Activated CD4-positive, alpha-beta T cell treated with anti-CD3 and anti-CD28 coated beads for 1 hour (primary cell): ENCODE data around the gene MKKS.
"Not testable (repeated sequence)": the region's sequence is repeated elsewhere in the genome, so short reads cannot be mapped to it uniquely, and the experiment has no call there.

Source experiments
- DNase-seq: peaks from one replicate; pipeline ENCODE4 v3.0.0-alpha.2; 2020

The MKKS gene

DNA sequence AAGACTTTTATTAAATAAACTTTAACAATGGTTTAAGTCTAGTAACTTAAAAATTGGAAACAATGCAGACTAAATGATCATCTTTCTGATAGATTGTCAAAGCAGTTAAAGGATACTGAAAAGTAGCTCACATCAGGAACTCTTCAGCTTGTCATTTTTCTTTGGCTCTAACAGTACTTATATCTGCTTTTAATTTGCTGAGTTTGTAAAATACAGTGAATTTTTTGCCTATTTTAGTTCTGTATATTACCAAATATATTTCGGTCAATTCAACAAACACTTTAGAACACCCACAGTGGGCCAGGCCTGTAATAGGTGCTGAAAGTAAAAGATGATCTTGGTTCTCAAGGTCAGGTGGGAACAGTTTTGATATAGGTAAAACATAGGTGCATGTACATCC is 22.3 kb downstream of the MKKS start:
- no peak for DNase-seq

DNA sequence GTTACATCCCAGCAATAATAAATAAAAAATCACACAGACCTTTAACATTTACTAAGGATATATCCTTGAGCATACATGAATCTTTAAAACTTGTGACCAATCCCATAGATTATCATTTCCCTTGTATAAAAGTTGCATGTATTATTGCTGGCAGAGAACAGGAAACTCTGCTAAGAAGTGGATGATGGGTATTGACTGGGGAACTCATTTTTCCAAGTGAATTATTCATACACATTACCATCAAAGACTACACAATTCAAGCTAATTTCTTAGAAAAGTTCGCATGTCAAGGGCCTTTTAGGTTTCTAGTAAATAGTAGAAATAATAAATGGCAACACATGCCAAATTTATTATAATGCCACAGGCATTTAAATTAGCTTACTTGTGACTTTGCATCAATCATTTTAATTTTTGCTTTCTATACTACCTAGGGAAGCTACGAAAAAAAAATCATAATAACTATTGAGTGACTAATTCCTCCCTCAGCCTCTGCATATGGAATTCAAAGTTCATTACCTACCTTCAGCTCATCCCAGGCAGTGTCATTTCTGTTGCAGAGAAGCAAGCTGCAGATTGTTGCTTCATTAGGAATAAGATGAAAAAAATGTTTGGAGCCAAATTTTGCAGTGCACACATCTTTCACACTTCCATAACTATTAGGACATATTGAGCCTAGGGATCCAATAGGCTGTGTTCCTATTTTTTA is 25.8 kb downstream of the MKKS start:
- DNase-seq, result no peak

DNA sequence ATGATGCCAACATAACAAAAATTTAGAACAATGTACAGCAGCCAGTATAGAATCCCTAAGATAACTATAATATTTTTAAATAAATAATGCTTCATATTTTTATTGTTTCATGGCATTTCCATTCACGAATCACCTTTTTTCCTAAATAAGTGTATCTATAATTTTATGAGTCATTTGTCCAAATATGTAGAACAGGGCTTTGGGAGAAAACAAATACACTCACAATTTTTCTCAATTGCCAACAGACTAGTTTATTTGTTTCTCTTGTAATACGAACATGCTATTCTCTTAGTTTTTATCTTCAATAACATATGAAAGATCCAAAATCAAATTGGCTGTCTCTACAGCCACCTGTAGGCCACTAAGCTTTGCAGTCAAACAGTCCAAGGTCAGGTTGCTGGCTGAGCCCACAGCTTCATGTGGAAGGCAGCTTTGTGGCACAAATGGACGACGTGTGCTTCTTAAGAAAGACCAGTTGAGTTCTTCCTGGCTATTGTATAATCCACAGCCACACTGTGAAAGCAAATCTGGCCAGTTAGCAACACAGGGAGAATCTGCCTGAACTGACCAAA is 29.0 kb downstream of the MKKS start:
- no peak for DNase-seq

DNA sequence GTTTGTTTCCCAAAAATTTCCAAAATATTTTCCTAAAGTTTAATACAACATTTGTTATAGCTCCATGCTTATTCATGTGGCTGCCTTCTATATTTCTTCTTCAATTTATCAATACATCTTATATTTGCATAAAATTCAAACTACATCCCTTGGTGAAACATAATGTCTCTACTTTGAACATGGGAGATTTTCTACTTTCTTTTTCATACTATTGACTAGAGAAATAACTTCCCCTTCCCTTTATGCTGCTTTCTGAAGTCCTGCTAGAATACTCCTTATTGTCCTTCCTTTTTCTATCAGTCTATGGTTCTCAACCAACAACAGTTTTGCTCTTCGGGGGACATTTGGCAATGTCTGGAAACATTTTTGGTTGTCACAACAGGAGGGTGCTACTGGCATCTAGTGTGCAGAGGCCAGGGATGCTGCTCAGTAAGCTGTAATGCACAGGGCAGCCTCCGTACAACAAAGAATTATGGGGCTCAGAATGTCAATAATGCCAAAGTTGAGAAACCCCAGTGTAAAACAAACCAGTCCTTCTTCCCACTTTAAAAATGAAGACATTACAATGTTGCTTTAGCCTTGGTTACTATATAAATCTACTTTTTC is 29.9 kb downstream of the MKKS start:
- DNase-seq, result no peak

DNA sequence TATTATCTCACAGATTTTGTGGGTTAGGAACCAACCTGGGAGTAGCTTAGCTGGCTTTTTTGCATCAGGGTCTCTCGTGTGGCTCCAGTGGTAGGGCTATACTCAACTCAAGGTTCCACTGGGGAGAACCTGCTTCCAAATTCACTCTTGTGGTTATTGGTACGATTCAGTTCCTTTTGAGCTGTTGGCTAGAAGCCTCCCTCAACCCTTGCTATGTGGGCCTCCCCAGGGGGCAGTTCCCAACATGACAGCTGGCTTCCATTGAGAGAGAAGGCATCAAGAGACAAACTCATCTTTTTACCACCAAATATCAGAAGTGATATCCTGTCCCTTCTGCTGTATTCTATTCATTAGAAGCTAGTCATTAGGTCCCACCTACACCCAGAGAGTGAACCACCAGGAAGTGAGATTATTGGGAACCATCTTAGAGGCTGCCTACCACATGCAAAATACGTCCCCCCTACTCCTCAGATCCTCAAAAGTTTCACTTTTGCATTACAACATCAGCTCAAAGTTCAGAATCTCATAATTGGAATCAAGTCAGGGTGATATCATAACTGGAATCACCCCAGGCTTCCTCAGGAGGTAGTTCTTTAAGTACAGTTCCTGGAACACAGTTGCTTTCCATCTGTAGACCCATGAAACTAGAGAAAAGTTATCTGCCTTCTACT is 30.9 kb downstream of the MKKS start:
- DNase-seq, result no peak

DNA sequence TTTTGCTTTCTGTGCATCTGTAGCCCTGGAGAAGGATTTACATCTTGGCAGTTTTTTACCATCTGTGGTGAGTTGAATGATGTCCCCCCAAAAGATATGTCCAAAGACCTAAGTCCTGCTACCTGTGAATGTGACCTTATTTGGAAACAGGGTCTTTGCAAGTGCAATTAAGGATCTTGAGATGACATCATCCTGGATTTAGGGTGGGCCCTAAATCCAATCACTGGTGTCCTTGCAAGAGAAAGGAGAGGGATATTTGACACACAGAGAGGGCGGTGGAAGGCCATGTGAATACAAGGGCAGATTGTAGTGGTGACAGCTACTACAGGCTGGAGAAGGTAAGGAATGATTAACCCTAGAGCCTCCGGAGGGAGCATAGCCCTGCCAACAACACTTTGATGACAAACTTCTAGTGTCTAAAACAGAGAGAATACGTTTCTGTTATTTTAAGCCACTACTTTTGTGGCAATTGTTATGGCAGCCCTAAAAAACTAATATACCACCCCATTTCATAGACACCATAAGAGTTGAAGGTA is 35.1 kb downstream of the MKKS start:
- DNase-seq, result no peak

DNA sequence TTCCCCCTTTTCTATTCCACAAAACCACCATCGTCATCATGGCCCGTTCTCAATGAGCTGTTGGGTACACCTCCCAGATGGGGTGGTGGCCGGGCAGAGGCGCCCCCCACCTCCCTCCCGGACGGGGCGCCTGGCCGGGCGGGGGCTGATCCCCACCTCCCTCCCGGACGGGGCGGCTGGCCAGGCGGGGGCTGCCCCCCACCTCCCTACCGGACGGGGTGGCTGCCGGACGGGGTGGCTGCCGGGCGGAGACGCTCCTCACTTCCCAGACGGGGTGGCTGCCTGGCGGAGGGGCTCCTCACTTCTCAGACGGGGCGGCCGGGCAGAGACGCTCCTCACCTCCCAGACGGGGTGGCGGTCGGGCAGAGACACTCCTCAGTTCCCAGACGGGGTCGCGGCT is 39.3 kb downstream of the MKKS start:
- DNase-seq, result not testable (repeated sequence)

DNA sequence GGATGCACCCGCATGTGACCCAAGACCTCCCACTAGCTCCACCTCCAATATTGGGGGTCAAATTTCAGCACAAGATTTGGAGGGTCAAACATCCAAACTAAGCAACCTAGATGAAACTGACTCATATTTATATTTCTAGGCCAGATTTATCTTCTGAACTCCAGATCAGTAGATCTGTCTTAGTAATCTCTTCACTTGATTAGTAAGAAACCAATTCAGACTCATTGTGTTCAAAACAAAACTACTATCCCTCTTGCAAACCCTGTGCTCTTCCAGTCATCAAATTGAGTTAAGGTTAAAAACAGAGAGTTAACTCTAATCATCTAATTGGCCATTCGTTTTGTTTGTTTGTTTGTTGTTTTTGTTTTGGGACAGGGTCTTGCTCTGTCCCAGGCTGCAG is 43.3 kb downstream of the MKKS start:
- no peak for DNase-seq

DNA sequence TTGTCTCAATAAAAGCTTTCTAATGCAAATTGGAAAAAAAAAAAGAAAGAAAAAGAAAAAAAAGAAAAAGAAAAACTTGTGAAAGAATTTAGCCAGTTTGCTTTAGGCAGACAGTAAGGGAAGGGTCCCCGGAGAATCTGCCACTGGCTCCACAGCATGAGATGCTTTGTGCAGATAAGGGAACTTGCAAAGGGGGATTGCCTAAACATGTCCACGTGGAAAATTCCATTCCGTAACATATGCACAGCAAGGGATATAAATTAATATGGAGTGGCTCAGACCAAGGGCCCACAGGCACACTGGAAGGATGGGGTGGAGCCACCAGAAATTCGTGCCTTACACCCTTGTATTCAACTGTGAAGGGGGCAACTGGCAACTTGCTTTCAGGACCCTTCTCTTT is 45.4 kb downstream of the MKKS start:
- no peak for DNase-seq

DNA sequence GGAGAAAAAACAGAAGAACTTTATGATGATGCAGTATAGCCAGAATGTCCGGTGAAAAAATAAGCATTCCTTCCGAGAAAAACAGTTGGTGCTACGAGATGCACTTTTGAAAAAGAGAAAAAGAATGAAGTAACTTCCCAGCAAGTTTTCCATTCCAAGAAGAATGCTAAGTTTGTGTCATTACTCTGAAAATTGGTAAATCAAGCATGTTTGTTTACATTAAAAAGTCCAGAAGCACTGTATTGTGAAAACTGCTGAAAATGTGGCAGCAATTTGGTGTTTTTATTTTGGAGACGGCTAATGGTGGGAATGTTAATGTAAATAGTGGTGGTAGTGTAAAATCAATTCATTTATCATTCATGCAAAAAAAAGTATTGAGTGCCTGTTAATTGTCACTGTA is 46.3 kb downstream of the MKKS start:
- DNase-seq, result no peak

DNA sequence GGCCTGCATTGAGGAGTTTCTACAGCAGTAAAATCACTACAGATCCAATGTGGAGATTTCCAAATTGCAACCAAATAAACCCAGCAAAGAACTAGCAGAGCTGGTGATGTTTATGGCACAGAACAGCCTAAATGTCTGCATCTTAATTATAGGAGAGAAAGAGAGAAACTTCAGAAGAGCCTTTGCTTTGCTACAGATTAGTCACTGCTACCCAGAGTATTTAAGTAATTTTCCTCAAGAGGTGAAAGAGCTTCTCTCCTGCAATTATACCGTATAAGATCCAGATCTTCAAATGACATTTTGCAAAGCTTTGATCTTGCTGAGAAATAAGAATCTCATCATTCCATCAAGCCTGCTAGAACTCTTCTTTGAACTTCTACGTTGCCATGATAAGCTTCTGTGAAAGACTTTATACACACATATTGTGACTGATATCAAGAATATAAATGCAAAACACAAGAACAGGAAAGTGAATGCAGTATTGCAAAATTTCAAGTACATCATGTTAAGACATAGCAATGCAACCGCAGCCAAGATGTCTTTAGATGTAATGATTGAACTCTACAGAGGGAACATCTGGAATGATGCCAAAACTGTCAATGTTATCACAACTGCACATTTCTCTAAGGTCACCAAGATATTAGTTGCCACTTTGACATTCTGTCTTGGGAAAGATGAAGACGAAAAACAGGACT is 48.0 kb downstream of the MKKS start:
- no peak for DNase-seq

DNA sequence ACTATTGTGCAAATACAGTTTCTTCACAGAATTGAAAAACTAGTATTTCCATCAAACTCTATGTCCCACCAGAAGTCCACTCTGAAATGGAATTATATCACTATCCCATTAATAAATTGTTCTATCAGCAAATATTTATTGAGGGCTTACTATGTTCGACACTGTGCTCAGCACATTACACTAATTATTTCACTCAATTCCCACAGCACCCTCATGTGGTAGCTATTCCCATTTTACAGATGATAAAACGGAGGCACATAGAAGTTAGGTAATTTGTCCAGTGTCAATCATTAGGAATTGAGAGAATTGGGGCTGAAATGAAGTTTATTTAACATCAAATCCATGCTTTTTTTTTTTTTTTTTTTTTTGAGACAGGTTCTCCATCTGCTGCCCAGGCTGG is 52.5 kb downstream of the MKKS start:
- no peak for DNase-seq

DNA sequence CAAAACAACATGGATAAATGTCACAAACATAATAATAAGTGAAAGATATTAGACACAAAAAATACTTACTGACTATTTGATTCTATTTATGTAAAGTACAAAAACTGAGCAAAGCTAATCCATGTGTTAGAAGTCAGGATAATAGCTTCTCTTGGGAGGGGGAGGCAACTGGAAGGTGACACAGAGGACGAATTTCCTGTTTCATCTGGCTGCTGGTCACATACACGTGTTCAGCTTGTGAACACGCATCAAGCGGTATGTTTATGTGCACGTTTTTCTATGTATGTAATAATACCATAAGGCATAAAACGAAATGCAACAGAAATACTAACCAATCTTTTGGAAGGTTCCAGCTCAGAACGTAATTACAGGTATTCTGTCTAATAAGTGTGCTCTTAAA is 54.3 kb downstream of the MKKS start:
- DNase-seq, result no peak

DNA sequence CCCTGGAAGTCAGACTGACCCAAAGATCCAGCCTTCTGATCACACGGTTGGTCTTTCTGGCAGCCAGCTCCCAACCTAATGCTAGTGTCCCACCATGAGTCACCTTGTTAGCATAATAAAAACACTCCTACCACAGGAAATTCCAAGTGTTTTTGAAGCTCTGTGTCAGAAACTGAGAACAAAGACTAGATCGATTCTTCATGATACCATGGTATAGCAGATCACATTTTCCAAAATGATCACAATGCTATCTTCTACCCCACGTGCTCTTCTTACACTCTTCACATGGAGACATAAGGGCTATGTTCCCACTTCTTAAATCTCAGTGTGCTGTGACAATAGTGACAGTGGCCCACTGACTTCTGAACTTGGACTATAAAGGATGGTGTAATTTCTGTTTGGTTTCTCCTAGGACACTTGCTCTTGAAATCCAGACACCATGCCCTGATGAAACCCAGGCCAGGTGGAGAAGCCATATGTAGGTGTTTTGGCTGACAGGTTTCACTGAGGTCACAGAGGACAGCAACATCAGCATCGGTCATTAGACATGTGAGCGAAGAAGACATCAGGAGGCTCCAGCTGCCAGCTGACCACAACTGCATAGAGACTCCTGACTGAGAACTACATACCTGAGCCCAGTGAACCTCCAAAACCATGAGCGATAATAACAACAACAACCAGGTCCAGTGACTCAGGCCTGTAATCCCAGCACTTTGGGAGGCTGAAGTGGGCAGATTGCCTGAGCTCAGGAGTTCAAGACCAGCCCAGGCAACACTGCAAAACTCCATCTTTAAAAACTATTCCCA is 57.5 kb downstream of the MKKS start:
- DNase-seq, result no peak

DNA sequence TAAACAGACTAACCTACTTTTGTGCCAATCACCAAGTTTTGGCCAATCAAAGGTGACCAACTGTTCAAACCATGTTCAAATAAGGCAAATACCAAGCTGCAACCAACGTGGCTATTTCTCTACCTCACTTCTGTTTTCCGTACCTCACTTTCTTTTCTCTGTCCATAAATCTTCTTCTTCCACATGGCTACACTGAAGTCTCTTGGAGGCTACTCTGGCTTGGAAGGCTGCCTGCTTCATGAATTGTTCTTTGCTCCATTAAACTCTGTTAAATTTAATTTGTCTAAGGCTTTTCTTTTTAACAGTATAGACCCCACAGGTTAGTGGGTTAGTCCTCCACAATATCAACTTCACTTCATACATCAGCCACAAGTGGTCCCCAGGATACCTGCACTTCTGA is 58.8 kb downstream of the MKKS start:
- no peak for DNase-seq

DNA sequence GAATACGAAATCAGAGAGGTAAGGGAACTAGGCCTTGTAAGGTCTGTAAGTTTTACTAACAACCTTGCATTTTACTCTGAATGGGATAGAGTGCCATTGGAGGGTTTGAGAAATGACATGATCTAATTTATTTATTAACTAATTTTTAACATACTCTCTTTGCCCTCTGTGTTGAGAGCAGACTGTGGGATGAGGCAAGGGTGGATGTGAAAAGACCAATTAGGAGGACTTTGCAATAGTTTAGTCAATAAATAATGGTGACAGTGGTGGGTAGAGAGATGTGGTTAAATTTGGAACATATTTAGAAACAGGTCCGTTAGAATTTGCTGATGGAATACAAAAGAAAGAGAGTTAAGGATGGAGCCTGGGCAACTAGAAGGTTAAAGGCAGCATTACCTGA is 60.0 kb downstream of the MKKS start:
- DNase-seq, result no peak

DNA sequence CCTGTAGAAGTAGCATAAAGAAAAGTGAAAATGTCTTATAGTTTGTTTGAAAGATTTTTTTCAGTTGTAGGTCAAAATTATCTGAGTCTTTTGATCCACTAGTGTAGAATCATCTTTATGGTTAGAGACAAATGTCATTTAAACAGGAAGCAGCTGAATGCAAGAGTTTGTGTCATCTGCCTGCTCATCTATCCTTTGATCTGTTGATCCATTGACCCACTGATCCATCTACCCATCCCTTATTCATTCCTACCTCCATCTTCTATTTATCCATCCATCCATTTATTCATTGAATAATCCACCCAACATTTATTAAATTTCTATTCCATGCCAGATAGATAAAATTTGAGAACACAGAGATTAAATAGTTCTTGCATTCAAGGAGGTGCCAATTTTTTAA is 62.6 kb downstream of the MKKS start:
- DNase-seq, result no peak

DNA sequence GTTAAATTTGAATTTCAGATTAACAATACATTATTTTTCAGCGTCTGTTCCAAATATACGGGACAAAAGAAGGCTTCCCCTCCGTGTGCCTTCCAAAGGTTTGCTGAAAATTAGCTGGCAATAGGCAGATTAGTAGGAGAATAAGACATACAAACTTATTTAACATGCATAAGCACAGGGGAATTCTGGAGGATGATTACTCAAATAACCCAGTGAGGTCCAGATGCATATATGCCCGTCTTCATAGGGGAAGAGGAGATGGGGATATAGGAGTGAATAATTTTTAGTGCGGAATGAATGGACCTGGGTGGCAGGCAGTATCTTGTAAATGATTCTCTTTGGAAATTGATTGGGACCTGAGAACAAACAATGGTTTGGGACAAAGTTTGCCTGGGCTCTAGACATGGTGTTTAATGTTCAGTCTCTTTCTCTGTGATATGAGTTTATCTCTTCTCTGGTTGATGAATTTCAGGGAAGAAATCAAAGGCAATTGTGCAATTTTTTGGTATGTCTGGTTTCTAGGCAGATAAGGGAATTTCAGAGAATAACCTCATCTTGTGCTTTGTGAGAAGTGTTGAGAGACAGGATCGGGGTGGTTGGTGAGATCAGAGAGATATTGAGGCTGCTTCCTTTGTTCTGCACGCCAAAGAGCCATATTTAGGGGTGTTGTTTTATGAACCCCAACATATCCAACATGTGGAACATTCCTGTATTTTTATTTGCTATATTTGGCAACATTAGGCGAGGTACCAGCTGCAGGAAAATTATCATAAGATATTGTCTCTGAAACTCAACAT is 63.7 kb downstream of the MKKS start:
- no peak for DNase-seq

DNA sequence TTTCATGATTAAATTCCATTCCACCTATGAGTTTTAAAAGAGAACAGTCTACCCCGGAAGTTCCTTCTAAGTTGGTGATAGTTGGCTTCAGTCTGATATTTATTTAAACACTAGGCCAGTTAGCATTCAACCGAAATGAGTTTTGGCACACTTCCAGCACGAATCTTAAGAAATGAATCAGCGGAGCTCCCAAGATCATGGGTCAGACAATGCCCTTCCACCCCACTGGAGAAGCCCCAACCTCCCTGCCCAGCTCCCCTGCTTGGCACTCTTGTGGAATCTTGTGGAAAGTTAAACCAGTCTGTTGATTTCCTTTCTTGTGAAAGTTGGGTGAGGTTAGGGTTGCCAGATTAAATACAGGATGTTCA is 64.3 kb downstream of the MKKS start:
- no peak for DNase-seq

DNA sequence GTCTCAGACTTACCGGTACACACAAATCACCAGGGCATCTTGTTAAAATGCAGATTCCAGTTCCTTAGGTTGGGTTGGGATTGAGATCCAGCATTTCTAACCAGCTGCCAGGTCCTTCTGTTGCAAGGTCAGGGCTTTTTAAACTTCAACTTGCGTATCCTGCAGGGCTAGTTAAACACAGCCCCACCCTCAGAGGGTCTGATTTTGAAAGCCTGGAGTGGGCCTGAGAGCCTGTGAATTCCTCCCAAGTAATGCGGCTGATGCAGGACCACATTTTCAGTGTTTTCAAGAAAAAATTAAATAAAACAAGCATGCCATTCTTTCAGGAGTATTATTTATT is 65.3 kb downstream of the MKKS start:
- no peak for DNase-seq

DNA sequence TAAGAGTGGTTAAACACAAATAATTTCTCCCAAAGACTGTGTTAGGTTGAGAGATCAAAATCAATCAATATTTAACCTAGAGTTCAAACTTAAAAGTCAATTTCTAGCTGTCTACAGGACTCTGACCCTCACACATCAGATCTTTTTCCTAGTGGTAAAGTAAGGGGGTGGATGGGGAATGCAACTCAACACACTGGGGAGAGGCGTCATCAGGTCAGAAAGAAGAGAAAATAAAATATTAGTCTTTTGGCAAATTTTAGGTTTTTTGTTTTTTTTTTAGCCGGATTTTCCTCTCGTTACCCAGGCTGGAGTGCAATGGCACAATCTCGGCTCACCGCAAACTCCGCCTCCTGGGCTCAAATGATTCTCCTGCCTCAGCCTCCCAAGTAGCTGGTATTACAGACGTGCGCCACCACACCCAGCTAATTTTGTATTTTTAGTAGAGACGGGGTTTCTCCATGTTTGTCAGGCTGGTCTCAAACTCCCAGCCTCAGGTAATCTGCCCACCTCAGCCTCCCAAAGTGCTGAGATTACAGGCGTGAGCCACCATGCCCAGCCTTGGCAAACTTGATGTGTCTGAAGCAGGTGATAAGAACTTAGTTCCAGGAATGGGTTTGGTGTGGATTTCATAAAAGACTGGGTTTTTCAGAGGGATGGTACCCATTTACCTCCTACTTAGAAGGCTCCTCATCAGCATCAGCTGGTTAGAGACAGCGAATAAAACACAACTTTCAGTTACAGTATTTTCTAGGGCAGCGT is 65.9 kb downstream of the MKKS start:
- DNase-seq, result no peak
